Stimulated activated CD8-positive, alpha-beta memory T cell treated with anti-CD3 and anti-CD28 coated beads, Interleukin-4, amount 100 ng/mL, for 4 hours (primary cell): ENCODE data around the gene MYCBP.

Source experiments
- DNase-seq, 2 donors: peaks; one replicate each; pipeline ENCODE4 v3.0.0-alpha.2; 2020; ENCODE audit warnings: low read depth in 2 of 2, low spot score in 1 of 2

MYCBP gene

DNA sequence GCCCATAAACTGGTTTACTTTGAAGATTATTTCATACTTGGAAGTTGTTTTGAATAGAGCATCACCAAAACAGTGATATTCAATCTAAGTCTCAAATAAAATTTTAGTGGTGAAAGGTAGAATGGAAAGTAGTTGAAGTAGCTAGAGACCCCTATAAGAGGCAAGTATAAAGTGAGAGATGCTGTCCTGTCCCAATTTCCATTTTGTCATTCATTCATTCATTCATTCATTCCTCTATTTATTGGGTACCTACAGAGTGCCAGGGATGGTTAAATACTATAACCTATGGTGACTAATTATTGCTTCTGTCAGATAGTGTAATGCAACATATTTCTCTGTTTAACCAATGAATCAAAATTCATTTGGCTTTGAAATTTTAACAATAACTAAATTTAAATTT is 46.3 kb downstream of the MYCBP start:
- no peak for DNase-seq

- no peak for DNase-seq
These were observed 46.9 kb downstream of the MYCBP start for GRCh38 chr1:38826262-38826661.

- DNase-seq, result no peak
These were observed 52.3 kb downstream of the MYCBP start for GRCh38 chr1:38820860-38821259.

DNA sequence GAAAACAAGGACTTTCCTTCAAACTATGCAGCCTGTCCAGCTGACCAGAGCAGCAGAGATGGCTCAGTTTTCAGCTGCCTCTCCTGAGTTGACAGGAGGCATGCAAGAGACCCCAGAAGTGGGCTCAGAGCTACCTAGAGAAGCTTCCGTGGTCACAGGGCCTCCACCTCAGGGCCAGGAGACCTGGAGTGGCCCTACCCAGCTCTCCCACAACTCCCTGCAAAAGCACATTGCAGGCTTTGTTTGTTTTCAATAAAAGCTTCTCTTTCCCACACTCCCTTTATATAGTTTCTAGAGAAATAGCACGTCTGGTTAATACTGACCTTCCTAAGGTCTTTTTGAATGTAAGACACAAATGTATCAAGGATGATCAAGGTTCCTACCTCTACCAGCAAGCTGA is 53.6 kb downstream of the MYCBP start:
- DNase-seq, result no peak

- no peak for DNase-seq
These were observed 54.1 kb downstream of the MYCBP start for GRCh38 chr1:38819040-38819439.

DNA sequence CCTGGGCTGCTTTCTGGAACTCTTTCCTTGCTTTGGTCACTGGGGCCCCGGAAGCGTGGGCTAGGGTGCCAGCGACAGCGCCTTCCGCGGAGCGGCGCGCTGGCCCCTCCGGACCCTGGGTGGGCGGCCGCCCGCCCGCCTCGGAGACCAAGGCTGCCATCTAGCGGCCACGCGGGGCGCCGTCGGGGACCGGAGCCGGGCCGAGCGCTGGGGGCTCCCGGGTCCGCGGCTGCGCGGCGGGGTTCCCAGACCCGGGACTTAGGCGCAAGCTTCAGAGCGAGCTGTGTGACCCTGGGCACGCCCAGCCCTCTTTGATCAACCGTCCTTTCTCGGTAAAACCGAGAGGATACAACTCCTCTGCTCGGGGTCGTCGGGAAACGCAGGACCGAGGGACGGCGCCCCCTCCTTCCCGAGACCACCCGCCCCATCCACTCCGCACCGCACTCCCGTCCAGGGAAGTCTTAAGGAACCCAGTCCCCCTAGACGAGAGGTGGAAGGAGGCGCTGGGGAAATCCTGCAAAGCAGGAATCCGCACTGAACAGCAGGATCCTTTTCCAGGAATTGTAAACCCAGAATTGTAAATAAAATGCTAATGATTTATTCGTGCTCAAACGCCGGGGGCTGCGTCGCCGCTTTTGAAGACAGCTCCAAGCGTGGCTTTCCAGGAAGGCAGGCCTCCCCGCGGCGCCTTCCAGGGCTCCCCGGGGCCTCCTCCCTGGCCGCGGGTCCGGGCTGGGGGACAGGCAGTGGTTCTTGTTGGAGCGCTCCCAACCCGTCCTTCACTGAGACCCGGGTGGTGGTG is 54.8 kb downstream of the MYCBP start:
- no peak for DNase-seq

- DNase-seq, result no peak
These were observed 55.6 kb downstream of the MYCBP start for GRCh38 chr1:38817267-38818174.

- no peak for DNase-seq
These were observed 57.1 kb downstream of the MYCBP start for GRCh38 chr1:38815903-38816627.

DNA sequence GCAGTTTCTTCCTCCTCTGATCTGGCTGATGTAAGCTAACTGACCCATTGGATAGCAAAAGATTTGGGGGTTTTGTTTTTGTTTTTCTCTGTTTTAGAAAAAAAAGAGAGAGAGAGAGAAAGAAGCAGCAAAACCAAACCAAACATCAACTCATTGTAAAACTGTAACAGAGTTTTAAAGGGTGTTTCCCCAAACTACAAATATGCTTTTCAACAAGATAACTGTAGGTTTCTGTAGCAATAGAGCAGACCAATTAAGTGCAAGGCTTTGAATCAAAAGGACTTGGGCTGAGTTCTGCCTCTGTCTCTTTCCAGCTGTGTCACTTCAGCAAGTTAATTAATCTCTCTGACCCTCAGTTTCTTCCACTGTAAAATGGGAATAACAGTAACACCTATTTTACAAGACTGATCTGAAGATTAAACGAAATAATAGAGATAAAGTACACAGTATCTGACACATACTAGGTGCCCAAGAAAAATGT is 58.1 kb downstream of the MYCBP start:
- DNase-seq, result no peak

GRCh38 chr1:38814444-38814983 is 58.6 kb downstream of the MYCBP start:
- no peak for DNase-seq

DNA sequence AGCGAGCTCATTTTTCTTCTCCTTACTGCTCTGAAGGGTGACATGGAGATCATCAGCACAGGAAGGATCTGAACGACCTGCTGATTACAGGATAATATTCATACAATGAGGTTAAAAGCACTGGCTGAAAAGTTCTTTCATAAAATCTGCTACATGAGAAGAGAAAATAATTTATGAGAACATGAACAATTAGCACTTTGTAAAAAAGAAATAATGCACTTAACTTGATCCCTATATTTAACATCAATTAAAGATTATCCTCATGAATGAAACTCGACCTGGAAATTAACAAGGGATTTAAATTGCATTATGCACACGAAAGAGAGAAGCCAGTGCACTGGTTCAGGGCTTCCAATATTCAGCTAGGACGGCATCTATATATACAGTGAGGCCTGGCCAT is 60.2 kb downstream of the MYCBP start:
- no peak for DNase-seq
